Prostate gland (tissue), 2 donors: ENCODE measurements around the gene ERP27.

Source experiments
- CTCF ChIP-seq, 4 experiments: fragments of 200-600 bp in 2 of 4; fragments of 450-650 bp in 2 of 4; sonication (generic) in 2 of 4; IDR thresholded peaks; 1 replicate in 3 of 4; 2 replicates in 1 of 4; pipeline ENCODE4 v1.5.1; 2016 to 2019; ENCODE audit warnings: antibody characterized with exemption in 4 of 4, mild to moderate bottlenecking in 2 of 4, moderate library complexity in 2 of 4
- POLR2A ChIP-seq: fragments of 450-650 bp; IDR thresholded peaks from one replicate; pipeline ENCODE4 v1.6.1; 2016; ENCODE audit warnings: antibody characterized with exemption, mild to moderate bottlenecking
- POLR2AphosphoS5 ChIP-seq: sonication (generic); formaldehyde crosslinking; IDR thresholded peaks from one replicate; pipeline ENCODE4 v1.6.1; 2017; ENCODE audit warnings: antibody characterized with exemption

GRCh38 chr12:14876833-14877232, 61.5 kb downstream of the ERP27 start:
- no peak for TF ChIP-seq CTCF (IDR thresholded peaks at IDR 0.05)
- no peak for TF ChIP-seq POLR2AphosphoS5
- no peak for TF ChIP-seq POLR2A
